Frontal cortex (tissue), 4 donors: ENCODE data around the gene LONRF3. TPM values are rescaled to one million over a fixed set of nuclear protein-coding genes. Genes with fewer than 3 reads are reported as not detected.

Source experiments
- DNase-seq, 2 donors: peaks; one replicate each; pipeline ENCODE4 v3.0.0; 2012; ENCODE audit warnings: low spot score in 2 of 2
- FAIRE-seq: peaks from 2 replicates; lab custom pipeline; 2012; peaks lifted over from hg19 to GRCh38; lab: Jason Lieb, UNC
- total RNA-seq: library from RNA; depleted of rRNA; stranded (reverse); fragments of >200 nt; gene quantifications from one replicate; pipeline ENCODE4 v1.2.3, GENCODE V29; 2014
- donor health status: control.
- donor health status: control.
- donor health status: control.

Gene LONRF3
- 1.6 TPM for total RNA-seq

GRCh38 chrX:118974088-118974907 lies at the start of gene LONRF3:
Gene LONRF3, plus strand, starts transcription at chrX:118974618. Its CDS starts 163 bp downstream, at chrX:118974781.
- no peak for FAIRE-seq
- DNase-seq = peak; percentile 67 to 68

GRCh38 chrX:118928151-118928550 lies 46.3 kb upstream of the LONRF3 start:
- FAIRE-seq (no peak), DNase-seq (no peak)

GRCh38 chrX:118935352-118935751 lies 39.1 kb upstream of the LONRF3 start:
- DNase-seq (no peak), FAIRE-seq (no peak)

DNA sequence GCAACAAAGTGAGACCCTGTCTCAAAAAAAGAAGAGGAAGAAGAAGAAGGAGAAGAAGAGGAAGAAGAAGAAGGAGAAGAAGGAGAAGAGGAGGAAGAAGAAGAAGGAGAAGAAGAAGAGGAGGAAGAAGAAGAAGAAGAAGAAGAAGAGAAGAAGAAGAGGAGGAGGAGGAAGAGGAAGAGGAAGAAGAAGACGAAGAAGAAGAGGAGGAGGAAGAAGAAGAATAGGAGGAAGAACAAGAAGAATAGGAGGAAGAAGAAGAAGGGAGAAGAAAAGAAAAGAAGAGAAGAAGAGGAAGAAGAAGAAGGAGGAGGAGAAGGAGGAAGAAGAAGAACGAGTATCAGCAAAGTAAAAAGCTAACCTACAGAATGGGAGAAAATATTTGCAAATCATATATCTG lies 33.3 kb upstream of the LONRF3 start:
- no peak for DNase-seq
- FAIRE-seq = no peak

DNA sequence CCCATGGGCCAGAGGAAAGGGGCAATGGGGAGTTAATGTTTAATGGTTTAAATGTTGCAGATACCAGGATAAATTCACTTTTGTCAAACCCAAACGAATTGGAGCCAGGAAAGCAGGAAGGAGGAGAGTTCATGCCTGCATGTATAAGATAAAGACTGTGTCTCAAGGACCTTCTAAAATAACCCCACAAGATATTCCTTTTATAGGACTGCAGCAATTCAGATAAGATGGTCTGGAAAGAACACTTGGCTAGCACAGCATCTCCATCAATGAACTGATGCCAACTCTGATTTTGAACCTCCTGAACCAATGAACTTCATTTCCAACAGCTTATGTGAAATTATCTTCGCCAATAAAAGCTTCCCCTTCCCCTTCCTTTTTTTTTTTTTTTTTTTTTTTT lies 31.3 kb upstream of the LONRF3 start:
- FAIRE-seq (no peak), DNase-seq (no peak)

GRCh38 chrX:118945921-118946320 lies 28.5 kb upstream of the LONRF3 start:
- no peak for DNase-seq
- FAIRE-seq = no peak

- DNase-seq (no peak), FAIRE-seq (no peak)
These were observed 26.1 kb upstream of the LONRF3 start for GRCh38 chrX:118948270-118948669.

- FAIRE-seq (no peak), DNase-seq (no peak)
These were observed 12.4 kb upstream of the LONRF3 start for GRCh38 chrX:118961866-118962560.

- FAIRE-seq = no peak
These were observed 11.3 kb upstream of the LONRF3 start for GRCh38 chrX:118963159-118963558.

GRCh38 chrX:118964252-118964651 lies 10.2 kb upstream of the LONRF3 start:
- FAIRE-seq (no peak), DNase-seq (no peak)

More at GRCh38 chrX:118963159-118963558, 11.3 kb upstream of the LONRF3 start:
- DNase-seq = no peak

GRCh38 chrX:118965395-118965794 lies 9.0 kb upstream of the LONRF3 start:
- DNase-seq = no peak
- FAIRE-seq = no peak

DNA sequence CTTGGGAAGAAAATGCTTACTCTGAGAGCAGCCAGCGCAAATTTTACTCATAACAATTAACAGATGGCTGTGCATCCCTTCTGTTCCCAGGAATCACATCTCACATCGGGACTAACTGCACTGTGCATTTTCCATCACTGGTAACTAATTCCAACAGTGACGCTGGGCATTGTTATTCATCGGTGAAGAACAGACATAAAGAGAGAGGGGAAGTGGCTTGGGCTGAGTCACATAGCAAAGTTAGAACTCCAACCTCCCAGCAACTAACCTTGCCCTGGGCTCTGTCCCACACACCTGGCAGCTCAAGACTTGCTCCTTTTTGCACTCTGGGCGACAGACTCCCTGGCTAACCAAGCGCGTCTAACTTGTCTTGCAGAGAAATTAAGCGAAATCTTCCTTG lies 6.4 kb upstream of the LONRF3 start:
- no peak for DNase-seq
- no peak for FAIRE-seq

GRCh38 chrX:118971552-118971951 lies 2.9 kb upstream of the LONRF3 start:
- no peak for DNase-seq
- FAIRE-seq = no peak

DNA sequence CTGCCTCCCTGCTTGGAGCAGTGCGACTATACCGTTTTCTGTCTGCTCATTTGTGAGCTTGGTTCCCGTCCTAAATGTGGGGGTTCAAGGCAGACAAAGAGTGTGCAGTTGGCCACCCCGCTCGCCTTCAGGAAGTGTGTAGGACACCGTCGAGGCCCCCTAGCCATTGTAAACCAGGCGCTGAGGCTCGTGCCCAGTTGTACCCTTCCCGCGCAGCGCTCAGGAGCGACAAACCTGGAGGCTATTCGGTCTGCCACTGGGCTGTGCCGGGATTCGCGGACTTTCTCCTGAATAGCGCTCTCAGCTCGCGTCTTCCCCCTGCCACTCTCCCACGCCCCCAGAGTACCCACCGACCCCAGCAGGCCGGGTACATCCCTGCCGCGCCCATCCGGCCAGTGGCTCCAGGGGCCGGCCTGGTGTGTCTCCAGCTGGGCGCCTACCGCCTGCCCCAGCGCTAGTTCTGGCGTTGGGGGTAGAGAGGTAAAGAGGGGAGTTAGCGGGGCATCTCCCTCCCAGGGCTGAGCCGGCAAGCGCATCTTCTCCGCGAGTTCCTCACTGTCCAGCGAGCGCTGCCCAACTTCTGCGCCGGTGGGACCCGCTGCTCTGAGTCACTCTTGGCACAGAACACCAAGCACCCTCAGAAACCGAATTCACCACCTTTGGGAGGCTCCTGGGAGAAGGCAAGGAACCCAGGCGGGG lies 880 bp upstream of the LONRF3 start:
- no peak for FAIRE-seq
- DNase-seq = peak in 1 of 2 donors; percentile 30

- peak in 1 of 2 donors; percentile 14 for DNase-seq
- no peak for FAIRE-seq
These were observed 672 bp downstream of the LONRF3 start for GRCh38 chrX:118974908-118975671.

GRCh38 chrX:118975831-118976598 lies 1.6 kb downstream of the LONRF3 start:
- FAIRE-seq = no peak
- peak; percentile 52 to 67 for DNase-seq

DNA sequence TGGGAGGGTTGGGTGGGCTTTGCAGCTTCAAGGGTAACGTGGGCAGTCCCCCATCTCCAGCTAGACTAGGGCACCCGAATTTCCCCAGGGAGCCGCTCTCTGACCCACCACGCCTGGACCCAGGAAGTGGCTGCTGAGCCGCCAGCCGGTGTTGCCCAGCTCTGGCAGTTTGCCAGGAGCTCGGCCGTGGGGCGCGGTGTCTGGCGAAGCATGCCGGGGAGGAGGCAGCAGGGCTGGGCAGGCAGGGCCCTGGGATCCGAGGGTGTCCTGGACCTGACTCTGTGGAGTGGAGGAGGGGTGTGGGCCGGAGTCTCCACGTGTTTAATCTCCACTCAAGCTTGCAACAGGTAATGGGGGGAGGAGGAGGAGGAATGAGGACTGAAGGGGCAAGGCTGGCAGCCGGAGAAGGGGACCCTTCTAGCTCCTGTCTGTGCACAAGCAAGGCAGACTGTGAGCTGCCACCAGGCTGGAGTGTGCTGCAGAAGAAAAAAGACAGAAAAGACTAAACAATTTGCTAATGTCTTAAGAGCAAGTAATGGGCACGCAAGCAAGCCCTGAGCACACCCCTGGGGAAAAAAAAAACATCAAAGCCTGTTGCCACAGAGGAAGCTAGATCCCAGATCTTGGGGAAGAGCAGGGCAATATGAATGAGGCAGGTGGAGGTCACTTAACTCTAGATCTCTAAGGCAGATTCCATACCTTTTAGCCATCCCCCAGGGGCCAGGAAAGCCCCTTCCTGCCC lies 2.4 kb downstream of the LONRF3 start:
- DNase-seq (peak in 1 of 2 donors; percentile 35), FAIRE-seq (no peak)

GRCh38 chrX:118977424-118977823 lies 3.0 kb downstream of the LONRF3 start:
- no peak for DNase-seq
- FAIRE-seq = no peak
